AG04449 (cell line): Measurements from ENCODE around the gene XAF1.
"Not testable (repeated sequence)": the region's sequence is repeated elsewhere in the genome, so short reads cannot be mapped to it uniquely, and the experiment has no call there.

Experiments
- CTCF ChIA-PET: fragments of 350-600 bp; formaldehyde crosslinking; extraction: SDS; loops from one replicate; lab custom pipeline; 2021; ENCODE audit warnings: antibody characterized with exemption; lab: Yijun Ruan, JAX
- POLR2A ChIA-PET: fragments of 400-600, 350-600 bp; formaldehyde crosslinking; extraction: SDS; loops from one replicate; lab custom pipeline; 2020; ENCODE audit warnings: antibody characterized with exemption, inconsistent platforms; lab: Yijun Ruan, JAX
- DNase-seq: peaks from one replicate; pipeline ENCODE4 v3.0.0-alpha.2; 2010; ENCODE audit warnings: low read depth, low spot score
- H3K4me3 ChIP-seq: 2 replicates; pipeline ENCODE4 v1.5.1; 2011; ENCODE audit warnings: low read depth, mild to moderate bottlenecking, control low read depth, low read length
- CTCF ChIP-seq: IDR thresholded peaks from one replicate; pipeline ENCODE4 v1.5.1; 2011; ENCODE audit warnings: mild to moderate bottlenecking, moderate library complexity, low read length, control low read depth, inconsistent platforms; ENCODE audit not compliant: insufficient read depth; ENCODE audit errors: missing control alignments

Gene XAF1

DNA sequence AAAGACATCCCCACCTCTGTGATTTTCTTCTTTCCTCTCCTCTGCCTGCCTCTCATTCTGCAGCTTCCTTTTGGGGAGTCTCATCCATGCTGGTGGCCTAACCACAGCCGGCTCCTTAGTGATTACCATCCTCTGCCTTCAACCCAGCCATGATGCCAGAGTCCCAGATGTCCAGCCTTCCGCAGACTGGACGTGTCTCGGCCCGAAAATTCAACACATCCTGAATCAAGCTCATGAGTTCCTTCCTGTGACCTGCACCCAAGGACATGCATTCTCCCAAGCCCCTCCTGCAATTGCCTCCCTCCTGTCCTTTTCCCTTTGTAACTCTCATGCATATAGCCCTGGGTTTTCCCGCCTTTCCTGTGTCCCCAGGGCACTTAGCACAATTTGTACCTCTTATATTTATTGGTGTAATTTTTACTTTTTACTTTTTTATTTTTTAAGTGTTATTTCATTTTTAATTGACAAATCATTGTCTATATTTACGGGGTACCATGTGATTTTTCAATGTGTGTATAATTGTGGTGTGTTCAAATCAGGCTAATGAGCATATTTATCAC lies 41.5 kb upstream of the XAF1 start:
- no peak overlapping the region for H3K4me3 ChIP-seq
- POLR2A ChIA-PET = no interaction called here
- no peak for DNase-seq
- CTCF ChIA-PET = interaction anchor here (0.8 to 1.5 kb wide), 2 partner anchors 24 to 57 kb away, joined by 4 read pairs; no protein-coding TSS in a partner anchor
- no peak for TF ChIP-seq CTCF

GRCh38 chr17:6716736-6717135 lies 39.1 kb upstream of the XAF1 start:
- CTCF ChIA-PET = interaction anchor here (0.7 to 1.3 kb wide), 2 partner anchors 10 to 30 kb away, joined by 3 read pairs; no protein-coding TSS in a partner anchor

DNA sequence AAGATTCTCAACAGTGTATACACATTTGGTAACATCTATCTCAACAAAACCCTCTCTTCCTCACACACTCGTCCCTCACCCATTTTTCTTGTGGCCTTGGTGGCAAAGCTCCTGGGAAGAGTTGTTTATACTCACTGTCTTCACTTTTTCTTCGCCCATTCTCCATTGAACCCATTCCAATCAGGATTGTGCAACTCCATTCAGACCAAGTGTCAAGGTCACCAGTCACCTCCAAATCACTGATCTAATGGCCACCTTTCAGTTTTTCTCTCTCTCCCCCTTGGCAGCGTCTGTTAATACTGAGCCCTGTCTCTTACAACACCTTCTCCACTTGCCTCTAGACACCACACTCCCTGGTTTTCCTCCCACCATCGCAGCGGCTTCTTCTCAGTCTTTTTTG lies 34.1 kb upstream of the XAF1 start:
- ChIA-PET CTCF (no interaction called here), POLR2A (no interaction called here)
- no peak overlapping the region for H3K4me3 ChIP-seq
- no peak for DNase-seq
- no peak for TF ChIP-seq CTCF

More at GRCh38 chr17:6716736-6717135, 39.1 kb upstream of the XAF1 start:
- TF ChIP-seq CTCF = no peak
- POLR2A ChIA-PET = no interaction called here
- no peak overlapping the region for H3K4me3 ChIP-seq
- no peak for DNase-seq

DNA sequence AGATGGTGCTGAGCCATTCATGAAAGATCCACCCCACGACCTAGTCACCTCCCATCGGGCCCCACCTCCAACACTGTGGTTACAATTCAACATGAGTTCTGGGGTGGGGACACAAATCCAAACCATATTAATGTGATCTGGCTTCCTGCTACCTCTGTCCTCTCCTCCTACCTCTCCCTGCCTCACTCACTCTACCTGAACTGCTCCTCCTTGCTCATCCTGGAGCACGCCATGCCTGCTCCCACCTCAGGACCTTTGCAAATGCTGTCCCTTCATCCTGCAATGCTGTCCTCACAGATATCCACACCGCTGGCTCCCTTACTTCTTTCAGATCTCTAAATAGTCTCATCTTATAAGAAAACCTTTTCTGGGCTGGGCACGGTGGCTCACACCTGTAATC lies 31.8 kb upstream of the XAF1 start:
- TF ChIP-seq CTCF = no peak
- ChIA-PET POLR2A (no interaction called here), CTCF (no interaction called here)
- no peak for DNase-seq
- no peak overlapping the region for H3K4me3 ChIP-seq

- ChIA-PET POLR2A (no interaction called here), CTCF (no interaction called here)
- TF ChIP-seq CTCF = no peak
- no peak overlapping the region for H3K4me3 ChIP-seq
- no peak for DNase-seq
These were observed 26.3 kb upstream of the XAF1 start for GRCh38 chr17:6729531-6729930.

- POLR2A ChIA-PET = not testable (repeated sequence)
- CTCF ChIA-PET = interaction anchor here (1.2 kb wide), 1 partner anchor 96 kb away, joined by 5 read pairs; no protein-coding TSS in a partner anchor
These were observed 9.2 kb upstream of the XAF1 start for GRCh38 chr17:6746665-6747064.

DNA sequence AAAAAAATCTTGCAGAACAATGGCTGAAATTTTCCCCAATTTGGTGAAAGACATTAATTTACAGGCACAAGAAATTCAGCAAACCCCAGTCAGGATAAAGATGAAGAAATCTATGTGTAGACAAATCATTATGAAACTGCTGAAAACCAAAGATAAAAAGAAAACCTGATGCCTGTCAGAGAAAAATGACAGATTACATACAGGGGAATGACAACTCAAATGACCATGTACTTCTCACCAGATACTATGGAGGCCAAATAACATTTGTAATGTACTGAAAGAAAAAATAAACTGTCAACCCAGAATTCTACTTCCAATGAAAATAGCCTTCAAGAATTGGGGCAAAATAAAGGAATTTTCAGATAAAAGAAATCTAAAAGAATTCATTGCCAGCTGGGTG lies 7.2 kb upstream of the XAF1 start:
- no peak for DNase-seq
- TF ChIP-seq CTCF = no peak
- no peak overlapping the region for H3K4me3 ChIP-seq
- ChIA-PET POLR2A (no interaction called here), CTCF (interaction anchor here (1.0 to 4.9 kb wide), 3 partner anchors 16 to 94 kb away, joined by 3 to 31 read pairs (median 3); no protein-coding TSS in a partner anchor)

More at GRCh38 chr17:6746665-6747064, 9.2 kb upstream of the XAF1 start:
- not testable (repeated sequence) for H3K4me3 ChIP-seq, DNase-seq
